Subcutaneous abdominal adipose tissue (tissue), 5 donors: ENCODE data around the gene CD74.

ENCODE experiments used
- H3K27ac ChIP-seq: one replicate; pipeline ENCODE4 v1.7.0; 2013; ENCODE audit warnings: low read depth, mild to moderate bottlenecking, inconsistent platforms, low read length, moderate library complexity
- H3K27me3 ChIP-seq, 5 donors: one replicate each; pipeline ENCODE4 v1.7.0; 2013; ENCODE audit warnings: low read length in 5 of 5, inconsistent platforms in 1 of 5; ENCODE audit not compliant: control insufficient read depth in 5 of 5, insufficient read depth in 4 of 5
- H3K36me3 ChIP-seq, 5 donors: one replicate each; pipeline ENCODE4 v1.7.0; 2013; ENCODE audit warnings: low read length in 5 of 5; ENCODE audit not compliant: control insufficient read depth in 5 of 5, insufficient read depth in 5 of 5
- H3K4me1 ChIP-seq, 5 donors: one replicate each; pipeline ENCODE4 v1.7.0; 2013; ENCODE audit warnings: low read length in 5 of 5, mild to moderate bottlenecking in 3 of 5, moderate library complexity in 1 of 5; ENCODE audit not compliant: control insufficient read depth in 5 of 5, insufficient read depth in 5 of 5
- H3K4me3 ChIP-seq, 5 donors: one replicate each; pipeline ENCODE4 v1.7.0; 2013; ENCODE audit warnings: low read length in 5 of 5, low read depth in 1 of 5
- H3K9ac ChIP-seq, 5 donors: one replicate each; pipeline ENCODE4 v1.7.0; 2013; ENCODE audit warnings: low read length in 5 of 5, mild to moderate bottlenecking in 4 of 5, moderate library complexity in 3 of 5
- H3K9me3 ChIP-seq, 5 donors: one replicate each; pipeline ENCODE4 v1.7.0; 2013; ENCODE audit warnings: low read length in 5 of 5; ENCODE audit not compliant: control insufficient read depth in 5 of 5
- donor health status: healthy.
- donor health status: healthy.
- donor health status: healthy.
- donor health status: healthy.
- donor health status: healthy.

The CD74 gene

DNA sequence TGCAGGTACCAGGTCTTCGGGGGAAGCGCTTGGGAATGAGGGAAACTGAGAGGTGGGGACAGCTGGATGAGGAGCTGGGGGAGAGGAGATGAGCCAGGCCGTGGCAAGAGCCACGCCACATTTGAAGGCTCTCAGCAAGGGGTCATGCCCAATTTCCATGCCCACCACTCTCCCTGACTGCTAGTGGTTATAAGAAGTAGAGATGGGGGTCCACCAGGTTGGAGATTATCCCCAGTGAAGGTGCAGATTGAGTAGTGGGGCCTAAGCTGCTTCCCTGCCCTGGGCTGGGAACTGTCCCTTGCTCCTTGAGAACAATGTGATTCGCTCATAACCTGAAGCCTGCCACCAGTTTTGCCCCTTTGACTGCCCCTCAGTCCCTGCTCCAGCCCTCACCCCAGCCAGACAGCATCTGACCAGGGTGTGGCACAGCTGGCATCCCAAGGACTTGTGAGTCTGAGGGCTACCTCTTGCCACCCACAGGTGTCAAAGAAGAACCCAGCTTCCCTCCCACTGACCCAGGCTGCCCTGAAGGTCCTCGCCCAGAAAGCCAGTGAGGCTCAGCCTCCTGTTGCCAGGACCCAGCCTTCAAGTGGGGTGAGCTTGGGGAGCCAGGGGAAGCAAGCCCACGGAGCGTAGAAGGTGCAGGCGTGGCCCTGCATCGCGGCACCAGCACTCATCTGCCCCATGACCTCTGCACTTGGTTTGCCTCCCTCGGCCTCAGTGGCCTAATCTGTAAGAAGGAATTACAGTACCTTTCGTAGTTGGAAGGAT is 21.5 kb downstream of the CD74 start:
- Histone ChIP-seq H3K9ac (no peak overlapping the region), H3K4me3 (no peak overlapping the region), H3K4me1 (no peaks in the 10 kb centered on the region), H3K9me3 (no peaks in the 10 kb centered on the region), H3K27ac (no peak overlapping the region), H3K27me3 (no peaks in the 10 kb centered on the region), H3K36me3 (peaks cover 0 to 96% (median 92%) of the 10 kb centered on the region in 5 donors)

DNA sequence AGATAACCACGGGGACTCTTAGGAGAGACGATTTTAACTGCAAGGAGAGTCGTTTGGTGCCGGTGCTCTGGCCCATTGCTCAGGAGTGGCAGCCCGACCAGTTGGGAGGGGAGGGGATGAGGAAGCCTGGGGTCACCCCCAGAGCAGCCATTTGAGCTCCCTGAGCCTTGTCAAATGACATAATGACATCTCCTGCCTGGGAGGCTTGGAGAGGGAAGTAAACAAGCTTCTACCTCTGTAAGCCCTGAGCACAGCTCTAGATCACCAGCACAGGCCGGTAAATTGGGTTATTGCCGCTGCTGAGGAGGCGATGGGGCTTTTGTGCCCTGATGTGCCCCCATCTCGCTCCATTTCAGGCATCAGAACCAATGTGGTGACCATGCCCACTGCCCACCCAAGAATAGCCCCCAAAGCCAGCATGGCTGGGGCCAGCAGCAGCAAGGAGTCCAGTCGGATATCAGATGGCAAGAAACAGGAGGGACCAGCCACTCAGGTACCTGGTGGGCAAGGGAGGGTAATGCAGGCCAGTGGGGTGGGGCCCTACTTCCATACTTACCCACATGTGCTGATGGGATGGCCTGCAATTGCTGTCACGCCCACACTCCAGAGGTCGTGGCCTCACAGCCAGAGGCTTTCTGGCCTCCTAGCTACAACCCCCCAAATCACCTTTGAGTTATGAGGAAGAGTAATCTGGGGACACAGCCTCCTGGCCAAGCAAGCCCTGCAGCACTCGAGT is 23.0 kb downstream of the CD74 start:
- Histone ChIP-seq H3K4me3 (no peak overlapping the region), H3K4me1 (no peaks in the 10 kb centered on the region), H3K9ac (no peak overlapping the region), H3K27me3 (no peaks in the 10 kb centered on the region), H3K27ac (no peak overlapping the region), H3K36me3 (peaks cover 0 to 96% (median 90%) of the 10 kb centered on the region in 5 donors), H3K9me3 (no peaks in the 10 kb centered on the region)

DNA sequence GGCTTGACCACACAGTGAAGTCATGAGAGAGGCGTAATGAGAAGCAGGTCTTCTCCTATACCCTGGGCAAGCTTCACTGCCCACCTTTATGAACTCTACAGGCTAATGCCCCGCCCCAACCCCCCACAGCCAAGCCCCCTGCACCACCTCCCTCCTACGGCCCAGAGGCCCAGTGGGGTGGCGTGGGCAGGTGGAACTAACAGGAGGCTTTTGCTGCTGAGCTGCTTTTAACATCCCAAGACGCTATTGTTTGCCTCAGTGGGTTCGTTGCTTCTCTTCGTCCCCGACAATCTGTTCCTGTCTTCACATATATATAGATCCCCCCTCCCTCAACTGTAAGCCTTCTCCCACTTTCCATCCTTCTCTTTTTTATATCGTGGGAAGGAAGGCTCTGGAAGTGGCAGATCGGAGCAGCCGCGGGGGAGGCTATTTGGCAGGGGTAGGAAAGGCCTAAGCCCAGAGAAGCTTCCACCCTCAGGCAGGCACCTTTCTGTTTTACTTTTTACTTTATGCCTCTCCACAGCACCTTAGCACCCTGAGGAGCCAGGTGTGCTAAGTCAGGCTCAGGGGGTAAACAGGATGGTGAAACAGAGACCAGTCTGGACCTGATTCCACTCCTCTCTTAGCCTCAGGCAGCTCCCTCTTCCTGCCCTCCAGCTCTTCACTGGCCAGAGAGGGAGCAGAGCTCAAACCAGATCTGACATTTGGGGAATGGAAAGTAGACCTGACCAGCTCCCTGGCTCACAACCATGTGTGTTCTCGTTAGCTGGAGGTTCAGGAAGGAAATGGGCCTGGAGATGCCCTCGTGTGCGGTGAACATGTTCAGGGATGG is 26.5 kb downstream of the CD74 start:
- Histone ChIP-seq H3K36me3 (peaks cover 2 to 97% (median 93%) of the 10 kb centered on the region in 5 donors), H3K27ac (no peak overlapping the region), H3K9me3 (no peaks in the 10 kb centered on the region), H3K4me3 (no peak overlapping the region), H3K27me3 (no peaks in the 10 kb centered on the region), H3K9ac (no peak overlapping the region), H3K4me1 (no peaks in the 10 kb centered on the region)

DNA sequence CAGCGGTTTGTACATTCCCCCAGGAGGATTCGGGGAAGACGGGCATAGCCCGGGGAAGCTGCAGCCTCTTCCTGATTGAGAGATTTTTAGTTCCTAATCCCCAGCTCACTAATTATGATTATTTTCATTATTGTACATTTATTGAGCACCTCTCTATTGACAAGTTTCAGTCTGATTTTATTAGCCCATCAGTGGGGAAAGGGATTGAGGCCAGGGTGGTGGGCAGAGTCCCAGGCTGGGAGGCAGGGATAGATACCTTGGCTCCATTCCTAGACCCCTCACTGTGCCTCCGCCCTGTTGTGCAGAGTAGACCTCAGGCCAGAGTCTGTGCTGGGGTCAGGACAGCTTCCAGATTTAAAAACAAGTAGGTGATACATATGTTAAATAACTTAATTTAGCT is 28.0 kb downstream of the CD74 start:
- no peak overlapping the region for H3K9ac ChIP-seq
- H3K4me1 ChIP-seq: no peaks in the 10 kb centered on the region
- no peak overlapping the region for H3K4me3 ChIP-seq
- no peaks in the 10 kb centered on the region for H3K27me3 ChIP-seq
- H3K9me3 ChIP-seq: no peaks in the 10 kb centered on the region
- no peak overlapping the region for H3K27ac ChIP-seq
- peaks cover 2 to 98% (median 93%) of the 10 kb centered on the region in 5 donors for H3K36me3 ChIP-seq

DNA sequence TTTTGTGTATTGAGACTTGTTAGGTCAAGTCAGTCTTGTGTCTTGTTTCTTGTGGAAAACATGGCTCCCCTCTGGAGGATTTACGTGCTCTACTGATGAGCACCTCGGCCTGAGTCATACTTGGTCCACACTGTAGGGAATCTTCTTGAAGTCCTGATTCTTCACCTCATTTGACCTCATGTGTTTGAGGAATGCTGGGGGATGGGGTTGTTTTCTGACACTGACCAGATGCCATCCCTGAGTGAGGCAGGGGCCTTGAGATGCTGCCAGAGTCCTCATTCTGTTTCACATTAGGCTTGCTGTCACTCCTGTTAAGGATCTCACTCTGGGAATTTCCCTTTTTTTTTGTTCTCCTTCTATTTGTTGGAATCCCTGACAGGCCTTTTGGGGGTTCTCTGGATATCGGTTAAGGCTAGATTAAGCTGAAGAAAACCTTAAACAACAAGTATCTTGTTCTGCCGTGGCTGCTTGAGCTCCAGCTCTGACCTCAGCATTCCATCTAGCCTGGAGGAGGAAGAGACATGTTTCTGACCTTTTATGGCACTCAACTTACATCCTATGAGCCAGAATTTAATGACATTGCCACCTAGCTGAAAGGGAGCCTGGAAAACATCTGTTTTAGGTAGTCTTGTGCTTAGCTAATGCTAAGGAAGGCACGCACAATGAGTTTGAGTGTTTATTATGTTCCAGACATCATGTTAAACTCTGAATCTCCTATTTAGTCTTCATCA is 34.6 kb downstream of the CD74 start:
- H3K36me3 ChIP-seq: peaks cover 8 to 99% (median 98%) of the 10 kb centered on the region in 5 donors

DNA sequence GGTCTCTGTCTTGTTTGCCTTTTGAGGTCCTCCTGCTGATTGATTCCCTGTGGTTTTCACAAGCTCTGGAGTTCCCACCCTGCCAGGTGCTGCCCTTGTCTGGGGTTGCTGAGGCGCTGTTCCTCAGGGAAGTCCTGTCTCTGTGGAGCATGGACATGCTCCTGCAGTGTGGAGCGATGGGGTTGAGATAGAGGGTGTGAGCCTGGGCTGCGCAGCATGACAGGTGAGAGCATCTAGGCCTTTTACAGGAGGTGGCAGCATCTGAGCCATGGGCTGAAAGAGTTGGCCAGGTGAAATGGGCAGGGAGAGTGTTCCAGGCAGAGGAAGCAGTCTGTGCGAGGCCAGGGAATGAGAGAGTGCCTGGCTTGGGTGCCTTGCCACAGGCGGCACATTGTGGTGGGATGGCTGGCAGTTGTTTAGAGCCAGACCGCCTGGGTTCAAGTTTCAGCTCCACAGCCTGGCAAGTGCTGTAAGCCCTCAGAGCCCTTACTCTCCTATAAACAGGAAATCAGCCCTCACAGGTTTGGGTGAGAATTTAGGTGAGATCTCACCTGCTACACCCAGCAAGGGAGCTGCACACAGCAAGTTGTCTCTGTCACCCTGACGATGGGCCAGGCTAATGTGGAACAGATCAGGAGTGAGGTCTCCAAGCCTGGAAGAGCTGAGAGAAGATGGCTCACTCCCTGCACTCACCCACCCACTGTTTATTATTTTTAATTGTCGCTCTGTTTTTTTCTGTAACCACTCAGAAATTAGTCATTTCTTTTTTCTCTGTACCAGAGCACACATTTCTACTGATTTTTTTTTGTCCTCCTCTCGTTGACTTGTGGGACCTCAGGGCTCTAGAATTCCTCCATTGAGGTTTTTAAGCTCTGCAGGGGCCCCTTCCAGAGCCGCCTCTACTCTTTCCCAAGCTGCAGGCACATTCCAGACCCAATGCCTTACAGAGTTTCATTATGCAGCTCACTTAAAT is 35.6 kb downstream of the CD74 start:
- H3K9me3 ChIP-seq: no peaks in the 10 kb centered on the region
- H3K27ac ChIP-seq: no peak overlapping the region
- peaks cover 8 to 99% (median 98%) of the 10 kb centered on the region in 5 donors for H3K36me3 ChIP-seq
- no peak overlapping the region for H3K4me3 ChIP-seq
- H3K27me3 ChIP-seq: no peaks in the 10 kb centered on the region
- H3K4me1 ChIP-seq: no peaks in the 10 kb centered on the region
- no peak overlapping the region for H3K9ac ChIP-seq

More for the DNA sequence above, 34.6 kb downstream of the CD74 start:
- H3K4me3 ChIP-seq: no peak overlapping the region
- no peaks in the 10 kb centered on the region for H3K4me1 ChIP-seq
- no peaks in the 10 kb centered on the region for H3K9me3 ChIP-seq
- H3K27ac ChIP-seq: no peak overlapping the region
- H3K27me3 ChIP-seq: no peaks in the 10 kb centered on the region
- H3K9ac ChIP-seq: no peak overlapping the region

DNA sequence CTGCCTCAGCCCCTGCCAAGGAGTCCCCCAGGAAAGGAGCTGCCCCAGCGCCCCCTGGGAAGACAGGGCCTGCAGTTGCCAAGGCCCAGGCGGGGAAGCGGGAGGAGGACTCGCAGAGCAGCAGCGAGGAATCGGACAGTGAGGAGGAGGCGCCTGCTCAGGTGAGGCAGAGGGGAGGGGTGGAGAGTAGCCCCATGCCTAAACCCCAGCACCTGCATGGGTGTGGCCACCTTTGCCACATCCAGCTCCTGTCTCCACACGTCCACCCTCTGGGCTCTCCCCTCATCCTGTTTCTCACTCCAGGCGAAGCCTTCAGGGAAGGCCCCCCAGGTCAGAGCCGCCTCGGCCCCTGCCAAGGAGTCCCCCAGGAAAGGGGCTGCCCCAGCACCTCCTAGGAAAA is 38.1 kb downstream of the CD74 start:
- Histone ChIP-seq H3K9me3 (no peaks in the 10 kb centered on the region), H3K36me3 (peaks cover 6 to 100% (median 98%) of the 10 kb centered on the region in 5 donors), H3K9ac (no peak overlapping the region), H3K4me3 (no peak overlapping the region), H3K4me1 (no peaks in the 10 kb centered on the region), H3K27me3 (no peaks in the 10 kb centered on the region), H3K27ac (no peak overlapping the region)

DNA sequence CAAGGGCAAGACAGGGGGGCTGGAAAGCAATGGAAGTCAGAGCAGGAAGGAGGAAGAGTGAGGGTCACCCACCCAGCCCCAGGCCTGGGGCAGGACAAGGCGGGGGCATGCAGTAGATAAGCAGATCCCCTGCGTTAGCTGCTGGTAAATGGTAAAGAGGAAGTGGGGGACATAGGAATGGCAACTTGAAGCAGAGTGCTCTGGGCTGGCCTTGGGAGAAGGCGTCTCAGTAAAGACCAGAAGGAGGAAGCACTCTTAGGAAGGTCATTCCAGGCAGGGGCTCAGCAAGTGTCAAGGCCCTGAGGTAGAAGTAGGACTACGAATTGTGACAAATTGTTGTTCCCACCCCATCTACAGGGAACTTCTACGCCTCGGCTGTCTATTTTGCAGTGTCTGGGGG is 40.1 kb downstream of the CD74 start:
- Histone ChIP-seq H3K36me3 (peaks cover 6 to 100% (median 98%) of the 10 kb centered on the region in 5 donors), H3K27ac (no peak overlapping the region), H3K9me3 (no peaks in the 10 kb centered on the region), H3K27me3 (no peaks in the 10 kb centered on the region), H3K4me1 (no peaks in the 10 kb centered on the region), H3K9ac (no peak overlapping the region), H3K4me3 (no peak overlapping the region)

DNA sequence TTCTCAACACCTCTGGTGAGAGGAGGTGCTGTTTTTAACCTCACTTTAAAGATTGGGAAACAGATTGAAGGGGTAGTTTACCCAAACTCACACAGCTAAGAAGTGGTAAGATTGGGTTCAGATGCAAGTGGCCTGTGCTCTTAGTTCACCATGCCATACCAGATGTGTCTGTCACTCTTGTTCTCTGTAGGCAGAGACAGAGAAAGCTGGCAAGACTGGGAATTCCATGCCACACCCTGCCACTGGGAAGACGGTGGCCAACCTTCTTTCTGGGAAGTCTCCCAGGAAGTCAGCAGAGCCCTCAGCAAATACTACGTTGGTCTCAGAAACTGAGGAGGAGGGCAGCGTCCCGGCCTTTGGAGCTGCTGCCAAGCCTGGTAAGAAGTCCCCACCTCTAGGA is 44.2 kb downstream of the CD74 start:
- no peak overlapping the region for H3K27ac ChIP-seq
- H3K9ac ChIP-seq: no peak overlapping the region
- no peaks in the 10 kb centered on the region for H3K4me1 ChIP-seq
- no peaks in the 10 kb centered on the region for H3K27me3 ChIP-seq
- H3K4me3 ChIP-seq: no peak overlapping the region
- peaks cover 14 to 95% (median 87%) of the 10 kb centered on the region in 5 donors for H3K36me3 ChIP-seq
- no peaks in the 10 kb centered on the region for H3K9me3 ChIP-seq
